Neuronal stem cell (in vitro differentiated cells): ENCODE results near the gene DEPP1.
A peak's percentile ranks its signal among the peaks of the same experiment; 100 is the strongest.

Experiments used
- DNase-seq: peaks from one replicate; pipeline ENCODE4 v3.0.0-alpha.2; 2013; ENCODE audit warnings: low spot score
- H2AFZ ChIP-seq: one replicate; pipeline ENCODE4 v1.6.1; 2013; ENCODE audit warnings: mild to moderate bottlenecking, low read length, inconsistent platforms
- H2AK5ac ChIP-seq: 2 replicates; pipeline ENCODE4 v1.6.1; 2013; ENCODE audit warnings: low read depth, mild to moderate bottlenecking, inconsistent platforms, low read length, moderate library complexity, mixed read lengths
- H2BK120ac ChIP-seq: 2 replicates; pipeline ENCODE4 v1.6.1; 2013; ENCODE audit warnings: low read depth, mild to moderate bottlenecking, inconsistent platforms, low read length, moderate library complexity, mixed read lengths
- H2BK12ac ChIP-seq: one replicate; pipeline ENCODE4 v1.6.1; 2013; ENCODE audit warnings: low read length, inconsistent platforms
- H2BK15ac ChIP-seq: 2 replicates; pipeline ENCODE4 v1.6.1; 2013; ENCODE audit warnings: mild to moderate bottlenecking, low read length, inconsistent platforms, mixed read lengths
- H2BK5ac ChIP-seq: one replicate; pipeline ENCODE4 v1.6.1; 2013; ENCODE audit warnings: inconsistent platforms, mild to moderate bottlenecking, low read length, moderate library complexity
- H3K14ac ChIP-seq: one replicate; pipeline ENCODE4 v1.6.1; 2013; ENCODE audit warnings: low read length, inconsistent platforms
- H3K18ac ChIP-seq: 2 replicates; pipeline ENCODE4 v1.6.1; 2013; ENCODE audit warnings: low read length, inconsistent platforms
- H3K23ac ChIP-seq: 2 replicates; pipeline ENCODE4 v1.6.1; 2013; ENCODE audit warnings: low read depth, mild to moderate bottlenecking, mixed read lengths, low read length, inconsistent platforms; ENCODE audit not compliant: poor library complexity
- H3K27ac ChIP-seq: replicated peaks from 3 replicates; pipeline ENCODE4 v1.5.1; 2013; ENCODE audit warnings: low read length, inconsistent platforms
- H3K27me3 ChIP-seq, 3 experiments: 2 replicates each; pipeline ENCODE4 v1.6.1; 2013; ENCODE audit warnings: low read length in 3 of 3, mild to moderate bottlenecking in 2 of 3, inconsistent platforms in 1 of 3, low read depth in 1 of 3, mixed read lengths in 1 of 3, moderate library complexity in 1 of 3; ENCODE audit not compliant: control insufficient read depth in 3 of 3, insufficient read depth in 3 of 3
- H3K36me3 ChIP-seq, 2 donors: replicated peaks in 1 of 2; 2 replicates each; pipeline ENCODE4 v1.6.1; 2013; ENCODE audit warnings: low read length in 2 of 2; ENCODE audit not compliant: control insufficient read depth in 2 of 2, insufficient read depth in 2 of 2
- H3K4ac ChIP-seq: 2 replicates; pipeline ENCODE4 v1.6.1; 2013; ENCODE audit warnings: inconsistent platforms, mild to moderate bottlenecking, low read length, moderate library complexity
- H3K4me1 ChIP-seq, 2 donors: 1 replicate in 1 of 2; 2 replicates in 1 of 2; pipeline ENCODE4 v1.6.1; 2013; ENCODE audit warnings: low read length in 2 of 2, low read depth in 1 of 2; ENCODE audit not compliant: control insufficient read depth in 2 of 2, insufficient read depth in 1 of 2
- H3K4me2 ChIP-seq: one replicate; pipeline ENCODE4 v1.6.1; 2013; ENCODE audit warnings: mild to moderate bottlenecking, low read length, inconsistent platforms; ENCODE audit not compliant: insufficient read depth, poor library complexity, severe bottlenecking
- H3K4me3 ChIP-seq, 2 donors: 2 replicates each; pipeline ENCODE4 v1.5.1; 2013; ENCODE audit warnings: low read length in 2 of 2, mild to moderate bottlenecking in 2 of 2, inconsistent platforms in 1 of 2, moderate library complexity in 1 of 2
- H3K79me1 ChIP-seq: one replicate; pipeline ENCODE4 v1.6.1; 2013; ENCODE audit warnings: low read depth, mild to moderate bottlenecking, inconsistent platforms, low read length, moderate library complexity
- H3K9ac ChIP-seq: one replicate; pipeline ENCODE4 v1.6.1; 2013; ENCODE audit warnings: mild to moderate bottlenecking, low read depth, low read length, inconsistent platforms; ENCODE audit not compliant: poor library complexity
- H3K9me3 ChIP-seq, 2 donors: replicated peaks in 1 of 2; 2 replicates each; pipeline versions ENCODE3 to v1.6.1; 2013; ENCODE audit warnings: low read length in 2 of 2, mild to moderate bottlenecking in 2 of 2, inconsistent platforms in 1 of 2, low read depth in 1 of 2, mixed read lengths in 1 of 2, moderate library complexity in 1 of 2; ENCODE audit not compliant: control insufficient read depth in 2 of 2, insufficient read depth in 1 of 2
- H4K8ac ChIP-seq: one replicate; pipeline ENCODE4 v1.6.1; 2013; ENCODE audit warnings: low read depth, mild to moderate bottlenecking, inconsistent platforms, low read length, moderate library complexity
- H4K91ac ChIP-seq: one replicate; pipeline ENCODE4 v1.6.1; 2013; ENCODE audit warnings: low read length, low read depth, mild to moderate bottlenecking, inconsistent platforms; ENCODE audit not compliant: poor library complexity
- WGBS, 2 donors: extraction: QIAGEN DNeasy Blood & Tissue Kit; methylation state at CpG; one replicate each; pipeline ENCODE4 v1.1.7; 2013; ENCODE audit warnings: missing lambda C conversion rate in 2 of 2, mixed read lengths in 1 of 2; ENCODE audit not compliant: insufficient read length in 2 of 2, insufficient replicate concordance in 1 of 2; ENCODE audit errors: extremely low coverage in 2 of 2; 5-methylcytosine and 5-hydroxymethylcytosine counted together

DEPP1 gene

GRCh38 chr10:44990302-44990655, 11.7 kb upstream of the DEPP1 start:
- DNase-seq = peak; percentile 27
- WGBS, 2 donors = no CpG with 5 or more reads among the region's 8 CpGs

GRCh38 chr10:44989597-44990301, 11.1 kb upstream of the DEPP1 start:
- WGBS, 2 donors = no CpG with 5 or more reads among the region's 14 CpGs
- H3K23ac ChIP-seq = no peak overlapping the region

More at GRCh38 chr10:44990302-44990655, 11.7 kb upstream of the DEPP1 start:
- Histone ChIP-seq H3K36me3 (no peaks in the 10 kb centered on the region), H3K14ac (no peak overlapping the region), H3K4me3 (no peak overlapping the region), H4K91ac (no peak overlapping the region), H3K27ac (no peak overlapping the region), H2BK12ac (no peak overlapping the region), H3K27me3 (peaks cover 0 to 2% (median 0%) of the 10 kb centered on the region in 3 experiments), H2BK15ac (no peak overlapping the region), H4K8ac (no peak overlapping the region), H3K4ac (no peak overlapping the region), H2BK5ac (no peak overlapping the region), H3K4me1 (peaks cover 0 to 17% of the 10 kb centered on the region in 2 donors), H3K18ac (no peak overlapping the region), H2BK120ac (no peak overlapping the region), H2AFZ (peak overlapping the region; percentile 1), H3K9me3 (no peaks in the 10 kb centered on the region), H3K4me2 (no peak overlapping the region), H3K79me1 (no peaks in the 10 kb centered on the region), H3K23ac (no peak overlapping the region), H2AK5ac (no peak overlapping the region), H3K9ac (no peak overlapping the region)

DNA sequence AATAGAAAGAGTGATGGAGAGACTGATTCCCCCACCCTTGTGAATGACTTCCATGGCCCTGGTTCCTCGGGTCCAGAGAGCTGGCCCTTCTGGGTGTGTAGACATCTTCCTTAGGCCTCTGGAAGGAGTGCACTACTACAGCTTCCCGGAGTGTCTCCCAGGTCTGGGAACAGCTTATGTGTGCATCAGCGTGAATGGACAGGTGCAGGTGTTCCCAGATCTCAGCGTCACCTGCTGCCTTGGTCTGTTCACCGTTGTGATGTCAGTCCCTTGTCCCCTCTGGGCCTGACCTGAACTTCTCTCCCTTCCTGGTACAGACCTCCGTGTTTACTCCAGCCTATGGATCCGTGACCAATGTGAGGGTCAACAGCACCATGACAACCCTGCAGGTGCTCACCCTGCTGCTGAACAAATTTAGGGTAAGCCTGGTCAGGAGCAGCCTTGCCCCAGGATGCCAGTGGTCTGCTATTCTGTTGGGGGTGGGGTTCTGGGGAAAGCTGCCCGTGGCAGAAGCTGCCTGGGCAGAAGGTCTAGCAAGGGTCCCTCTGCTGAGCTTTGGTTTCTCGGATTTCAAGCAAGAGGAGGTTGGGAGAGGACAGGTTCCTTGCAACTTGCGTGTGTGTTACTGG, 10.5 kb upstream of the DEPP1 start:
- DNase-seq = no peak
- Histone ChIP-seq H3K36me3 (no peaks in the 10 kb centered on the region), H3K4me3 (no peak overlapping the region), H3K9me3 (no peaks in the 10 kb centered on the region), H2BK12ac (no peak overlapping the region), H3K18ac (no peak overlapping the region), H3K4me1 (peaks cover 0 to 16% of the 10 kb centered on the region in 2 donors), H3K27ac (no peak overlapping the region), H2BK5ac (no peak overlapping the region), H3K79me1 (no peaks in the 10 kb centered on the region), H4K8ac (no peak overlapping the region), H3K14ac (no peak overlapping the region), H2AFZ (no peak overlapping the region), H2BK15ac (no peak overlapping the region), H3K4me2 (no peak overlapping the region), H3K23ac (no peak overlapping the region), H3K27me3 (peaks cover 0 to 2% (median 0%) of the 10 kb centered on the region in 3 experiments), H2AK5ac (no peak overlapping the region), H4K91ac (no peak overlapping the region), H3K9ac (no peak overlapping the region), H2BK120ac (no peak overlapping the region), H3K4ac (no peak overlapping the region)
- WGBS, 2 donors = no CpG with 5 or more reads among the region's 10 CpGs

More at GRCh38 chr10:44989597-44990301, 11.1 kb upstream of the DEPP1 start:
- Histone ChIP-seq H3K27me3 (peaks cover 0 to 2% (median 0%) of the 10 kb centered on the region in 3 experiments), H3K9ac (no peak overlapping the region), H2BK5ac (no peak overlapping the region), H3K36me3 (no peaks in the 10 kb centered on the region), H3K4me3 (no peak overlapping the region), H3K4me2 (no peak overlapping the region), H2AK5ac (no peak overlapping the region), H3K9me3 (no peaks in the 10 kb centered on the region), H2BK12ac (no peak overlapping the region), H3K27ac (no peak overlapping the region), H2BK15ac (no peak overlapping the region), H4K91ac (no peak overlapping the region), H3K79me1 (no peaks in the 10 kb centered on the region), H3K4me1 (peaks cover 0 to 17% of the 10 kb centered on the region in 2 donors), H3K4ac (no peak overlapping the region), H2AFZ (peak overlapping the region; percentile 1), H4K8ac (no peak overlapping the region), H3K18ac (peak overlapping the region; percentile 11), H3K14ac (no peak overlapping the region), H2BK120ac (no peak overlapping the region)
- no peak for DNase-seq

GRCh38 chr10:44986670-44987069, 8.1 kb upstream of the DEPP1 start:
- no peak overlapping the region for H2AK5ac ChIP-seq
- no peak overlapping the region for H3K18ac ChIP-seq
- H3K4ac ChIP-seq = no peak overlapping the region
- H3K36me3 ChIP-seq = no peaks in the 10 kb centered on the region
- no peak overlapping the region for H2BK5ac ChIP-seq
- no peaks in the 10 kb centered on the region for H3K9me3 ChIP-seq
- H3K14ac ChIP-seq = no peak overlapping the region
- no peak overlapping the region for H2AFZ ChIP-seq
- no peak overlapping the region for H3K4me3 ChIP-seq
- H3K9ac ChIP-seq = no peak overlapping the region
- H3K27me3 ChIP-seq = peaks cover 0 to 2% (median 0%) of the 10 kb centered on the region in 3 experiments
- no CpG with 5 or more reads among the region's 3 CpGs for WGBS, 2 donors
- H4K8ac ChIP-seq = no peak overlapping the region
- no peak overlapping the region for H4K91ac ChIP-seq
- no peaks in the 10 kb centered on the region for H3K79me1 ChIP-seq
- no peak overlapping the region for H3K4me2 ChIP-seq
- H2BK12ac ChIP-seq = no peak overlapping the region
- H3K27ac ChIP-seq = no peak overlapping the region
- H3K23ac ChIP-seq = no peak overlapping the region
- DNase-seq = no peak
- H3K4me1 ChIP-seq = peaks cover 0 to 16% of the 10 kb centered on the region in 2 donors
- H2BK120ac ChIP-seq = no peak overlapping the region
- H2BK15ac ChIP-seq = no peak overlapping the region
